TTC549 (cell line): ENCODE measurements around the gene HIGD1C.
A peak's percentile ranks its signal among the peaks of the same experiment; 100 is the strongest.
"Not testable (repeated sequence)": the region's sequence is repeated elsewhere in the genome, so short reads cannot be mapped to it uniquely, and the experiment has no call there.

Source experiments
- FAIRE-seq: peaks from 2 replicates; lab custom pipeline; 2012; peaks lifted over from hg19 to GRCh38; lab: Jason Lieb, UNC

HIGD1C gene

GRCh38 chr12:50986966-50987737, 34.8 kb downstream of the HIGD1C start:
- FAIRE-seq: peak; percentile 75

- no peak for FAIRE-seq
Measured at GRCh38 chr12:50988051-50988450, 35.7 kb downstream of the HIGD1C start.

GRCh38 chr12:50988871-50989270, 36.5 kb downstream of the HIGD1C start:
- FAIRE-seq: no peak

GRCh38 chr12:50990147-50990727, 37.9 kb downstream of the HIGD1C start:
- FAIRE-seq: no peak

- no peak for FAIRE-seq
Measured at GRCh38 chr12:50990791-50991190, 38.4 kb downstream of the HIGD1C start.

GRCh38 chr12:50991291-50991690, 38.9 kb downstream of the HIGD1C start:
- FAIRE-seq: no peak

GRCh38 chr12:50992819-50993218, 40.5 kb downstream of the HIGD1C start:
- no peak for FAIRE-seq

GRCh38 chr12:50999093-50999492, 46.7 kb downstream of the HIGD1C start:
- FAIRE-seq: no peak

- FAIRE-seq: no peak
Measured at GRCh38 chr12:51000245-51000644, 47.9 kb downstream of the HIGD1C start.

GRCh38 chr12:51001799-51002198, 49.5 kb downstream of the HIGD1C start:
- no peak for FAIRE-seq

GRCh38 chr12:51004504-51004903, 52.2 kb downstream of the HIGD1C start:
- no peak for FAIRE-seq

- FAIRE-seq: no peak
Measured at GRCh38 chr12:51005030-51005429, 52.7 kb downstream of the HIGD1C start.

GRCh38 chr12:51005671-51006070, 53.3 kb downstream of the HIGD1C start:
- FAIRE-seq: no peak

- FAIRE-seq: no peak
Measured at GRCh38 chr12:51008329-51009055, 56.1 kb downstream of the HIGD1C start.

- FAIRE-seq: no peak
Measured at GRCh38 chr12:51009056-51009440, 56.7 kb downstream of the HIGD1C start.

GRCh38 chr12:51011955-51012354, 59.6 kb downstream of the HIGD1C start:
- no peak for FAIRE-seq

- no peak for FAIRE-seq
Measured at GRCh38 chr12:51012570-51013236, 60.4 kb downstream of the HIGD1C start.

GRCh38 chr12:51013441-51013840, 61.1 kb downstream of the HIGD1C start:
- FAIRE-seq: no peak

GRCh38 chr12:51014467-51014866, 62.1 kb downstream of the HIGD1C start:
- FAIRE-seq: not testable (repeated sequence)

- no peak for FAIRE-seq
Measured at GRCh38 chr12:51017452-51017851, 65.1 kb downstream of the HIGD1C start.

GRCh38 chr12:51018956-51019355, 66.6 kb downstream of the HIGD1C start:
- no peak for FAIRE-seq

GRCh38 chr12:51019927-51020326, 67.6 kb downstream of the HIGD1C start:
- FAIRE-seq: no peak
